ENCODE results near the gene HAUS3. TPM values are rescaled to one million over a fixed set of nuclear protein-coding genes. Genes with fewer than 3 reads are reported as not detected.

Gene HAUS3
- total RNA-seq, 4 donors from 2014 or later: 7.4 to 29.9 (median 14.2) TPM

GRCh38 chr4:2251073-2251794, 9.3 kb upstream of the HAUS3 start:
- H3K27ac ChIP-seq: no peak overlapping the region
- no peaks in the 10 kb centered on the region for H3K36me3 ChIP-seq
- no peaks in the 10 kb centered on the region for H3K27me3 ChIP-seq
- H3K9me3 ChIP-seq: no peaks in the 10 kb centered on the region
- H3K4me3 ChIP-seq: no peak overlapping the region
- intact Hi-C loops (cut with DNase I; ENCODE audit: low total_unique reads): no loop called here
- TF ChIP-seq POLR2A (IDR thresholded peaks at IDR 0.05): no peak
- TF ChIP-seq, protein P1, sequence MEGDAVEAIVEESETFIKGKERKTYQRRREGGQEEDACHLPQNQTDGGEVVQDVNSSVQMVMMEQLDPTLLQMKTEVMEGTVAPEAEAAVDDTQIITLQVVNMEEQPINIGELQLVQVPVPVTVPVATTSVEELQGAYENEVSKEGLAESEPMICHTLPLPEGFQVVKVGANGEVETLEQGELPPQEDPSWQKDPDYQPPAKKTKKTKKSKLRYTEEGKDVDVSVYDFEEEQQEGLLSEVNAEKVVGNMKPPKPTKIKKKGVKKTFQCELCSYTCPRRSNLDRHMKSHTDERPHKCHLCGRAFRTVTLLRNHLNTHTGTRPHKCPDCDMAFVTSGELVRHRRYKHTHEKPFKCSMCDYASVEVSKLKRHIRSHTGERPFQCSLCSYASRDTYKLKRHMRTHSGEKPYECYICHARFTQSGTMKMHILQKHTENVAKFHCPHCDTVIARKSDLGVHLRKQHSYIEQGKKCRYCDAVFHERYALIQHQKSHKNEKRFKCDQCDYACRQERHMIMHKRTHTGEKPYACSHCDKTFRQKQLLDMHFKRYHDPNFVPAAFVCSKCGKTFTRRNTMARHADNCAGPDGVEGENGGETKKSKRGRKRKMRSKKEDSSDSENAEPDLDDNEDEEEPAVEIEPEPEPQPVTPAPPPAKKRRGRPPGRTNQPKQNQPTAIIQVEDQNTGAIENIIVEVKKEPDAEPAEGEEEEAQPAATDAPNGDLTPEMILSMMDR (IDR thresholded peaks at IDR 0.05): no peak
- H3K4me1 ChIP-seq: peaks cover 4 to 15% of the 10 kb centered on the region in 2 donors
- DNase-seq: peak in 1 of 2 donors; percentile 13

- Histone ChIP-seq H3K4me1 (peaks cover 0 to 11% of the 10 kb centered on the region in 2 donors), H3K9me3 (no peaks in the 10 kb centered on the region), H3K27me3 (no peaks in the 10 kb centered on the region), H3K4me3 (no peak overlapping the region), H3K36me3 (no peaks in the 10 kb centered on the region), H3K27ac (no peak overlapping the region)
- TF ChIP-seq POLR2A (IDR thresholded peaks at IDR 0.05): no peak
- TF ChIP-seq, protein P1 (IDR thresholded peaks at IDR 0.05): no peak
- DNase-seq: no peak
- intact Hi-C loops (cut with DNase I; ENCODE audit: low total_unique reads): no loop called here
These were observed 8.6 kb upstream of the HAUS3 start for GRCh38 chr4:2250357-2251072.

- intact Hi-C loops (cut with DNase I; ENCODE audit: low total_unique reads): no loop called here
- TF ChIP-seq POLR2A (IDR thresholded peaks at IDR 0.05): no peak
- TF ChIP-seq, protein P1 (IDR thresholded peaks at IDR 0.05): no peak
These were observed 7.8 kb upstream of the HAUS3 start for GRCh38 chr4:2249526-2250356.

GRCh38 chr4:2248821-2249261, 6.9 kb upstream of the HAUS3 start:
- intact Hi-C loops (cut with DNase I; ENCODE audit: low total_unique reads): no loop called here
- no peak for DNase-seq
- no peaks in the 10 kb centered on the region for H3K36me3 ChIP-seq
- TF ChIP-seq, protein P1 (IDR thresholded peaks at IDR 0.05): no peak
- TF ChIP-seq POLR2A (IDR thresholded peaks at IDR 0.05): no peak
- H3K9me3 ChIP-seq: no peaks in the 10 kb centered on the region
- peaks cover 0 to 9% of the 10 kb centered on the region in 2 donors for H3K4me1 ChIP-seq
- H3K4me3 ChIP-seq: no peak overlapping the region
- H3K27ac ChIP-seq: no peak overlapping the region
- no peaks in the 10 kb centered on the region for H3K27me3 ChIP-seq

More at GRCh38 chr4:2249526-2250356, 7.8 kb upstream of the HAUS3 start:
- Histone ChIP-seq H3K27ac (no peak overlapping the region), H3K36me3 (no peaks in the 10 kb centered on the region), H3K4me1 (peaks cover 0 to 11% of the 10 kb centered on the region in 2 donors), H3K4me3 (no peak overlapping the region), H3K27me3 (no peaks in the 10 kb centered on the region), H3K9me3 (no peaks in the 10 kb centered on the region)
- DNase-seq: peak in 1 of 2 donors; percentile 16

All from uterus (tissue), 4 donors.